Measurements from ENCODE around the gene ARTN. TPM values are rescaled to one million over a fixed set of nuclear protein-coding genes. Genes with fewer than 3 reads are reported as not detected.

The ARTN gene
- total and polyA plus RNA-seq, 2 experiments from 2014 or later: 2.1 TPM; not detected in 1

DNA sequence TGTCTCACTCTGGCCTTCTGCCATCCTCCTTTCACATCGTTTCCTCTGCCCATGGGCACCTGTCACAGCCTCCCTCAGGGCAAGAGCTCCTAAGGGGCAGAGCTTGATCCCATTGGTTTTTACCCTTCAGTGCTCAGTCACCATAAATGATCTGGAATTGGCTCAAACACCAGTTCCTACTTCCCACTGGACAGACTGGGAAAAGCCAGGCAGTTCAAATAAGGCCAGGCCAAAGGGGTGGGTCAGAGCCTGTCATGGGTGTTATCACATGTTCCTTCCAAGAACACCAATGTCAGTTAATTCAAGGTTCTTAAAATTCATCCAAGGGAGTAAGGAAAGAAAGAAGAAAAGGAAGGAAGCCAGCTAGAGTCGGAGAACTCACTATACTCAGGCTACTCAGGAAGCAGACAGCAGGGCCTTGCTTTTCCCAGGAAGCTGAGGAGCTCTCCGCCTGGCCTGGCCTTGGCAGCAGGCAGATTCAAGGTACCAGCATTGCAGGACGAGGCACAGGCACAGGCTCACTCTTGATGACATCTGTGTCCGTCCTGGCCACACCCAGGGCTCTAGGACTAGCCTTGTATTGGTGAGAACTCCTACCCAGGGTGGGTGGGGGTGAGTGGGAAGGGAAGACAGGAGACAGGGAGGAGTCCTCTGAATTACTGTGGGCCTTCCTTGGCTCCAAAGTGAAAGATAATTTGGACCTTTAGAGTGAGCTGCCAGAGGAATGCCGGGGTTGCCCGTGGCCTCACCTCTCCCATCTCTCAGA is 32.2 kb upstream of the ARTN start:
- no peak for DNase-seq (ENCODE audit: low spot score)
- TF ChIP-seq EZH2phosphoT487 (IDR thresholded peaks at IDR 0.05; ENCODE audit: low read depth, severe bottlenecking, unreplicated experiment) (no peak), EZH2 (IDR thresholded peaks at IDR 0.05; ENCODE audit: borderline replicate concordance) (no peak)
- TF ChIP-seq, protein P1, sequence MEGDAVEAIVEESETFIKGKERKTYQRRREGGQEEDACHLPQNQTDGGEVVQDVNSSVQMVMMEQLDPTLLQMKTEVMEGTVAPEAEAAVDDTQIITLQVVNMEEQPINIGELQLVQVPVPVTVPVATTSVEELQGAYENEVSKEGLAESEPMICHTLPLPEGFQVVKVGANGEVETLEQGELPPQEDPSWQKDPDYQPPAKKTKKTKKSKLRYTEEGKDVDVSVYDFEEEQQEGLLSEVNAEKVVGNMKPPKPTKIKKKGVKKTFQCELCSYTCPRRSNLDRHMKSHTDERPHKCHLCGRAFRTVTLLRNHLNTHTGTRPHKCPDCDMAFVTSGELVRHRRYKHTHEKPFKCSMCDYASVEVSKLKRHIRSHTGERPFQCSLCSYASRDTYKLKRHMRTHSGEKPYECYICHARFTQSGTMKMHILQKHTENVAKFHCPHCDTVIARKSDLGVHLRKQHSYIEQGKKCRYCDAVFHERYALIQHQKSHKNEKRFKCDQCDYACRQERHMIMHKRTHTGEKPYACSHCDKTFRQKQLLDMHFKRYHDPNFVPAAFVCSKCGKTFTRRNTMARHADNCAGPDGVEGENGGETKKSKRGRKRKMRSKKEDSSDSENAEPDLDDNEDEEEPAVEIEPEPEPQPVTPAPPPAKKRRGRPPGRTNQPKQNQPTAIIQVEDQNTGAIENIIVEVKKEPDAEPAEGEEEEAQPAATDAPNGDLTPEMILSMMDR (IDR thresholded peaks at IDR 0.05; ENCODE audit: poor library complexity): no peak
- Histone ChIP-seq H3K4me3 (no peak overlapping the region), H4K20me1 (ENCODE audit: insufficient read depth, poor library complexity, severe bottlenecking) (no peaks in the 10 kb centered on the region), H3K36me3 (replicated peaks; ENCODE audit: insufficient read depth, low read depth) (no peaks in the 10 kb centered on the region), H3K79me2 (no peaks in the 10 kb centered on the region), H3K9me3 (ENCODE audit: low read depth) (no peaks in the 10 kb centered on the region), H3K4me2 (no peak overlapping the region), H3K9me2 (replicated peaks; ENCODE audit: insufficient read depth) (no peaks in the 10 kb centered on the region), H3K27me3 (no peaks in the 10 kb centered on the region), H3K27ac (no peak overlapping the region), H2AFZ (no peak overlapping the region), H3K4me1 (ENCODE audit: insufficient read depth) (no peaks in the 10 kb centered on the region)
- 94% methylated on average over 7 of the region's 7 CpGs for WGBS (ENCODE audit: low lambda C conversion rate, missing lambda C conversion rate)

DNA sequence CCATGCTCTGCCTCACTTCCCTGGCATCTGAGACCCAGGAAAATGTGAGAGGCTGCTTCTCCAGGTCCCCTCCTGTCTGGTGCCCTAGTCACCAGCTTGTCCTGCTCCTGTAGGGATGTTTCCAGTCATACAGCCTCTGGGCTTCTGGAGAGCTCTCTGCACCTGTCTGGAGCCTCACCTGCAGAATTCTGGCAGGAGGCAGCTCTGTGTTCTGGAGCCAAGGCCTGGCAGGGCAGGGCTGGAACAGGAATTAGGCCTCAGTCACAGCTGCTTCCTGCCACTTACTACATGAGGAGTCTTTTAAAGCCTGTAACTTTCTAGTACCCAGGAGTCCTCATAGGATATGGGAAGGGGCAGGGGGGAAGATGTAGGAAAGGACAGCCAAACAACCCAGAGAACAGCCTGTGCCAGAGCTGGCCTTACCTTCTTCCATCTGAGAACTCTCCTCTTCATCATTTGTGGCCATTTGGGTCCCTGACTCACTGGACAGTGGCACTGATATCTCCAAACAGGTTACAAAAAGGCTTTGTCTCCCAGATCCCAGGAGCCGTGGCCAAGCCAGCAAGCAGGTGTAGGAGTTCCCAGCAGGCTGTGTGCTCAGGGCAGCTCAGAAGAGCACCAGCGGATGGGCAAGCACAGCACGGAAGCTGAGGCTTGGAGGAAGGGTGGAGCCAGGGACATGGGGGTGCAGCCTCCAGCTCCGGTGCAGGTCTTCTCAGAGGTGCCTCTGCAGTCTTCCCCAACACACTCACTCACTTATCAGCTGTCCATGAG is 31.4 kb upstream of the ARTN start:
- H4K20me1 ChIP-seq (ENCODE audit: insufficient read depth, poor library complexity, severe bottlenecking): no peaks in the 10 kb centered on the region
- H3K9me2 ChIP-seq (replicated peaks; ENCODE audit: insufficient read depth): no peaks in the 10 kb centered on the region
- H3K27me3 ChIP-seq: no peaks in the 10 kb centered on the region
- no peaks in the 10 kb centered on the region for H3K36me3 ChIP-seq (replicated peaks; ENCODE audit: insufficient read depth, low read depth)
- no peak overlapping the region for H3K4me2 ChIP-seq
- no peaks in the 10 kb centered on the region for H3K79me2 ChIP-seq
- TF ChIP-seq EZH2 (IDR thresholded peaks at IDR 0.05; ENCODE audit: borderline replicate concordance) (no peak), EZH2phosphoT487 (IDR thresholded peaks at IDR 0.05; ENCODE audit: low read depth, severe bottlenecking, unreplicated experiment) (no peak)
- TF ChIP-seq, protein P1 (IDR thresholded peaks at IDR 0.05; ENCODE audit: poor library complexity): no peak
- no peak overlapping the region for H2AFZ ChIP-seq
- no peaks in the 10 kb centered on the region for H3K9me3 ChIP-seq (ENCODE audit: low read depth)
- H3K4me1 ChIP-seq (ENCODE audit: insufficient read depth): no peaks in the 10 kb centered on the region
- no peak overlapping the region for H3K4me3 ChIP-seq
- no peak overlapping the region for H3K27ac ChIP-seq
- DNase-seq (ENCODE audit: low spot score): no peak
- WGBS (ENCODE audit: low lambda C conversion rate, missing lambda C conversion rate): 94% methylated on average over 4 of the region's 4 CpGs

DNA sequence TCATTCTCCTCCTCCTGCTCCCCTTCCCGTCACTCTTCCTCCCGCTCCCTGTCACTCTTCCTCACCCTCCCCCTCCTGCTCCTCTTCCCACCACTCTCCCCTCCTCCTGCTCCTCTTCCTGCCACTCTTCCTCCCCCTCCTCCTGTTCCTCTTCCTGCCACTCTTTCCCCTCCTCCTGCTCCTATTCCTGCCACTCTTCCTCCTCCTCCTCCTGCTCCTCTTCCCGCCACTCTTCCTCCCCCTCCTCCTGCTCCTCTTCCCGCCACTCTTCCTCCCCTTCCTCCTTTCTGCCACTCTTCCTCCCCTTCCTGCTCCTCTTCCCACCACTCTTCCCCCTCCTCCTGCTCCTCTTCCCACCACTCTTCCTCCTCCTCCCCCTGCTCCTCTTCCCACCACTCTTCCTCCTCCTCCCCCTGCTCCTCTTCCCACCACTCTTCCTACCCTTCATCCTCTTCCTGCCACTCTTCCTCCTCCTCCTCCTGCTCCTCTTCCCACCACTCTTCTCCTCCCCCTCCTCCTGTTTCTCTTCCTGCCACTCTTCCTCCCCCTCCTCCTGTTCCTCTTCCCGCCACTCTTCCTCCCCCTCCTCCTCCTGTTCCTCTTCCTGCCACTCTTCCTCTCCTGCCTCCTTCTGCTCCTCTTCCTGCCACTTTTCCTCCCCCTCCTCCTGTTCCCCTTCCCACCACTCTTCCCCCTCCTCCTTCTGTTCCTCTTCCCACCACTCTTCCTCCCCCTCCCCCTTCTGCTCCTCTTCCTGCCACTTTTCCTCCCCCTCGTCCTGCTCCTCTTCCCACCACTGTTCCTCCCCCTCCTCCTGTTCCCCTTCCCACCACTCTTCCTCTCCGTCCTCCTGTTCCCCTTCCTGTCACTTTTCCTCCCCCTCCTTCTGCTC is 28.7 kb upstream of the ARTN start:
- no peak for DNase-seq (ENCODE audit: low spot score)
- H3K9me2 ChIP-seq (replicated peaks; ENCODE audit: insufficient read depth): no peaks in the 10 kb centered on the region
- H3K4me1 ChIP-seq (ENCODE audit: insufficient read depth): no peaks in the 10 kb centered on the region
- H3K36me3 ChIP-seq (replicated peaks; ENCODE audit: insufficient read depth, low read depth): no peaks in the 10 kb centered on the region
- no peaks in the 10 kb centered on the region for H3K27me3 ChIP-seq
- no peak overlapping the region for H3K27ac ChIP-seq
- H3K9me3 ChIP-seq (ENCODE audit: low read depth): no peaks in the 10 kb centered on the region
- no peak overlapping the region for H3K4me2 ChIP-seq
- H2AFZ ChIP-seq: no peak overlapping the region
- no peak overlapping the region for H3K4me3 ChIP-seq
- 40% methylated on average over 1 of the region's 7 CpGs for WGBS (ENCODE audit: low lambda C conversion rate, missing lambda C conversion rate)
- H4K20me1 ChIP-seq (ENCODE audit: insufficient read depth, poor library complexity, severe bottlenecking): no peaks in the 10 kb centered on the region
- H3K79me2 ChIP-seq: no peaks in the 10 kb centered on the region
- TF ChIP-seq EZH2 (IDR thresholded peaks at IDR 0.05; ENCODE audit: borderline replicate concordance): no peak
- no peak for TF ChIP-seq EZH2phosphoT487 (IDR thresholded peaks at IDR 0.05; ENCODE audit: low read depth, severe bottlenecking, unreplicated experiment)
- TF ChIP-seq, protein P1 (IDR thresholded peaks at IDR 0.05; ENCODE audit: poor library complexity): no peak
